Activated T-cell treated with anti-CD3 and anti-CD28 coated beads for 1 hour (primary cell): ENCODE data around the gene FAM114A1.
A peak's percentile ranks its signal among the peaks of the same experiment; 100 is the strongest.
"Not testable (repeated sequence)": the region's sequence is repeated elsewhere in the genome, so short reads cannot be mapped to it uniquely, and the experiment has no call there.

Experiments used
- DNase-seq: peaks from one replicate; pipeline ENCODE4 v3.0.0-alpha.2; 2020; ENCODE audit warnings: low read depth

FAM114A1 gene

GRCh38 chr4:38935391-38936073 lies 67.9 kb downstream of the FAM114A1 start:
- no peak for DNase-seq

DNA sequence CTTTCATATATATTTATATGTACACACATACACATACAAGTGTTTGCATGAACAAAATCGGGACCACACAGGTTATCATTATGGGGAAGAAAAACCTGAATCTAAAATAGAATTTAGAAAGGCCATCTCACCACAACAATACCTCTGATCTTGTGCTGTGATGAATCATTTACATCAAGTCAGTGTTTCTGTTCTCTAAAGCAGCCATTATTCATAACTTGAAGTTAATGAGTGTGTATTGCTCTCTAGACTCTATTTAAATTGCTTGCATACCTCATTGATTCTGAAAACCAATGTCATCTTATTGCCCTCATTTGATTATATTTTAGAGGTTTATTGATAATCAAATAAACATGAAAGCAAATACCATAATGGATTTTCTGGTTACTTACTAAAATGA lies 71.6 kb downstream of the FAM114A1 start:
- DNase-seq: no peak

DNA sequence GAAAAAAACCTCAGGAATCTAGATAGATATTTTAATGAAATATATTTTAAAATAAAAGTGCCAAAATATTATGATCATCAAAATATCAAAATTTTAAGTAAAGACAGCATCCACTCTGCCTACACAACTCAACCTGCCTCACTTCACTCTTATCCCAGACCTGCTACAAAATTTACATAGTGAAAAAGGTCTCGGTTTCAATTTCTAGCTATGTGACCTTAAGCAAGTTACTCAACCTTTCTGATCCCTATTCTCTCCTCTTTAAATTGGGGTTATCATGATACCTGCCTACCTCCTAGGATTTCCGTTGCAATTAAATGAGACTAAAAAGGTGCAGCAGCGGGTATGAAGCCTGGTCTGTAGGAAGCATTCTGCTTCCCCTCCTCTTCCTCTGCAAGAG lies 72.9 kb downstream of the FAM114A1 start:
- DNase-seq: no peak

DNA sequence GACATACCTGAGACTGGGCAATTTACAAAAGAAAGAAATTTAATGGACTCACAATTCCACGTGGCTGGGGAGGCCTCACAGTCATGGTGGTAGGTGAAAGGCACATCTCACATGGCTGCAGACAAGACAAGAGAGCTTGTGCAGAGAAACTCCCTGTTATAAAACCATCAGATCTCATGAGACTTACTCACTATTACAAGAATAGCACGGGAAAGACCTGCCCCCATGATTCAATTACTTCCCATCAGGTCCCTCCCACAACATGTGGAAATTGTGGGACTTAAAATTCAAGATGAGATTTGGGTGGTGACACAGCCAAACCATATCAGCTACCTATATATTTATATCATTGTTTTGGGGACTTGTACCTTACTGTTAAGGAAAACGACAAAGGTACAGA lies 74.3 kb downstream of the FAM114A1 start:
- DNase-seq: not testable (repeated sequence)

- no peak for DNase-seq
Measured at GRCh38 chr4:38943343-38943742, 75.7 kb downstream of the FAM114A1 start.

DNA sequence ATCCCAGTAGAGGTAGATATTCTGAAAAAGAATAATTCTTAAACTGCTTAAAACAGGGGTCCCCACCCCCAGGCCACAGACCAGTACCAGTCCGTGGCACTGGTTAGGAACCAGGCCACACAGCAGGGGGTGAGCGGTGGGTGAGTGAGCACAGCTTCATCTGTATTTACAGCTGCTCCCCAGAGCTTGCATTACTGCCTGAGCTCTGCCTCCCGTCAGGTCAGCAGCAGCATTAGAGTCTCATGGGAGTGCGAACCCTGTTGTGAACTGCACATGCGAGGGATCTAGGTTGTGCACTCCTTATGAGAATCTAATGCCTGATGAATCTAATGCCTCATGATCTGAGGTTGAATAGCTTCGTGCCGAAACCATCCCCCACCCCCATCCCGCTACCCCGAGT lies 76.8 kb downstream of the FAM114A1 start:
- DNase-seq: no peak

- no peak for DNase-seq
Measured at GRCh38 chr4:38946919-38947318, 79.3 kb downstream of the FAM114A1 start.

DNA sequence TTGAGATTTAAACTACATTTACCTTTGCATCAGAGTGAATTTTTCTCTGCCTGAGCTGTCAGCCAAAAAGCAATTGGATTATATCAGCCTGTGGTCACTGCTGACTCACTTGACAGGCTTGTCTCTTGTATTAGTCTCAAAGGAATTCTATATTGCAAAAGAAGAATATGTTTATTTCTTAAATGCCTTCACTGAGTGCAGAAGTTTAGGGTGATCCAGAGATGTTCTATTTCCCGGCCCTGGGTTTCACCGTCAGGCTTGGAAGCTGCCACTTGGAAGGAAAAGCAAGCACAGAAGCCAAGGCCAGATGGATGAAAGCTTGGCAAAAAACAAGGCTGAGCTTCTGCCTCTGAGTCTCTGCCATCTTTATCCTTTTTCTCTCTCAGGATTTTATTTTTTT lies 80.9 kb downstream of the FAM114A1 start:
- DNase-seq: no peak

- peak; percentile 2 for DNase-seq
Measured at GRCh38 chr4:38949411-38950051, 81.9 kb downstream of the FAM114A1 start.

- no peak for DNase-seq
Measured at GRCh38 chr4:38950159-38950558, 82.6 kb downstream of the FAM114A1 start.

DNA sequence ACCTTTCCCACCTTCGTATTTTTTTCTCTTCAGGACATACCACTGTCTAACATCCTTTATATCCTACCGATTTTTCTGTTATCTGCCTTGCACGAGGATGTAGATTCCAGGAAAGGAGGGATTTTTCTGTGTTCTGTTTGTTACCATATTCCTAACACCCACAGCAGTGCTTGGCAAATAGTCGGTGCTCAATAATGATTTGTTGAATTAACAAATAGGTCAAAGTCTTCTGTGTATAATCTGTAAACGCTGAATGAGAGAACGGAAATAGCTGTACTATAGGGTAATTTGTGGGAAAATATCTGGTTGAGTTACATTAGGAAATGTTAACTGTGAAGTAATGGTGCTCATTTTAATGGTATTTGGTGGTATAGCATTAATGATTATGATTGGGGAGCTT lies 83.1 kb downstream of the FAM114A1 start:
- DNase-seq: no peak

GRCh38 chr4:38951598-38951997 lies 84.0 kb downstream of the FAM114A1 start:
- DNase-seq: no peak

GRCh38 chr4:38952017-38952416 lies 84.4 kb downstream of the FAM114A1 start:
- no peak for DNase-seq

DNA sequence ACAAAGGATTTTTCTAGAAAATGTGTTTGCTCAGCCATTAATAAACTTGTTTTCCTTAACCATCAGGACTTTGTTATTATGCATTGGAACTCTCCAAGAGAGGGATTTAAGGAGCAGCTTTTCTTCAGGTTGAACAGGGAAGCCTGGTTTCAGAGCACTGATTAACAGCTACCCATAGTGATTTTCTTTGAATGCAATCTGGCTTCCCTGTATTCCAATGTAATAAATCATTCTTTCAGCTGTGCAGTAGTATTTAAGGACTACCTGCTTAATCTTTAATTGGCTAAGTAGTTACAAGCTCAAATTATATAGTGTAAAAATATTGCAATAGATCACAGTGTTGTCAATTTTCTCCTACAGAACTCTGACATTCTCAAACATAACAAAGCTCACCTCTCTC lies 87.1 kb downstream of the FAM114A1 start:
- no peak for DNase-seq

DNA sequence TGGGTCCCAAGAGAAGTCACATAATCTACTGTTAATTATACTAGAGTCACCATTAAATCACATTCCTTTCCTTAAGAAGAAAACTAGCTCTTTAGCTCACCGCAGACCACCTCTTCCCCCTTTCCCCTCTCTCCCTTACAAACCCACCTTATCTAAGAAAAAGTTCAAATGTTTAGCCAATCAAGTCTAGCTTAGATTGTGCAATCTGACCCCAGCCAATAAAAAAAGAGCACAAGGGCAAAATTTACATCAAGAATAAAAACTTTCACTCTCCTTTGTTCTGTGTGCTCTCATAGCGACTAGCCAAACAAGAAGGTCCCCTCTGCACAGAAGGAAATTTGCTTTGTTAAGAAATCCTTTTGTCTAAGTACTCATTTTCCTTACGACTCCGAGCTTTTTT lies 88.4 kb downstream of the FAM114A1 start:
- no peak for DNase-seq

DNA sequence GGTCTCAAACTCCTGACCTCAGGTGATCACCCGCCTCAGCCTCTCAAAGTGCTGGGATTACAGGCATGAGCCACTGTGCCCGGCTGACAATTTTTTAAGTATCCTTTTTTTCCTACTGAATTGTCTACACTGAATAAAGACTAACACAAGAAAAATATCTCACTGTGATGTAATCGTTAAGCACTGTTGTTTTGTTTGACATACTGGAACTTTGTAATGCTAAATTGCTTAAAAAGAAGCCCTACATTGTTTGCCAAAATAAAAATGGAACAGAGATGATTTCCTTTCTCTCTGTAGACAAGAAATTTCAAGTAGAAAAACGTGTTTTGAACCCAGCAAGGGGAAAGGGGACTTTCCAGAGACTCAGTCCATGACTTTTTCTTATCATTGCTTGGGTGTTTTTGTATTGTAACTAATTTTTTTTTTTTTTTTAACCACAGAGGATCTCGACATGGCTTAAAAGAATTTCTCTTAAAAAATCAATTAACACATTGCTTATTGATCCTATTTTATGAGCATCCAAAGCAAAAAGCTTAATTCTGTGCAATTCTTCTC lies 89.7 kb downstream of the FAM114A1 start:
- no peak for DNase-seq

DNA sequence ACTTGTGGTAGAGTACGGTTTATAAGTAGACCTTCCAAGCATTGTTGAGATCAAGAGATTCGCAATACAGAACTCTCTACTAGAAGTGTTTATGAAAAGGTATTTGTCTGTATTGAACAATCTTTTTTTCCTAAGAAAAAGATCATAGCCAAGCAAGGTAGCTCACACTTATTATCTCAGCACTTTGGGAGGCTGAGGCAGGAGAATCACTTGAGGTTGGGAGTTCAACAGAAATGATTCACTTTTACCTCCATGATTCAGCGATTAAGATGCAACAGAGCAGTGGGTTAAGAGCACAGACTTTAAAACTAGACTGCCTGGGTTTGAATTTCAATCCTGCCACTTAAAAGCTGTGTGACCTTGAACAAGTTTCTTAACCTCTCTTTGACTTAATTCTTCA lies 90.3 kb downstream of the FAM114A1 start:
- DNase-seq: no peak

- no peak for DNase-seq
Measured at GRCh38 chr4:38958453-38959190, 91.0 kb downstream of the FAM114A1 start.

GRCh38 chr4:38959248-38959647 lies 91.6 kb downstream of the FAM114A1 start:
- not testable (repeated sequence) for DNase-seq

DNA sequence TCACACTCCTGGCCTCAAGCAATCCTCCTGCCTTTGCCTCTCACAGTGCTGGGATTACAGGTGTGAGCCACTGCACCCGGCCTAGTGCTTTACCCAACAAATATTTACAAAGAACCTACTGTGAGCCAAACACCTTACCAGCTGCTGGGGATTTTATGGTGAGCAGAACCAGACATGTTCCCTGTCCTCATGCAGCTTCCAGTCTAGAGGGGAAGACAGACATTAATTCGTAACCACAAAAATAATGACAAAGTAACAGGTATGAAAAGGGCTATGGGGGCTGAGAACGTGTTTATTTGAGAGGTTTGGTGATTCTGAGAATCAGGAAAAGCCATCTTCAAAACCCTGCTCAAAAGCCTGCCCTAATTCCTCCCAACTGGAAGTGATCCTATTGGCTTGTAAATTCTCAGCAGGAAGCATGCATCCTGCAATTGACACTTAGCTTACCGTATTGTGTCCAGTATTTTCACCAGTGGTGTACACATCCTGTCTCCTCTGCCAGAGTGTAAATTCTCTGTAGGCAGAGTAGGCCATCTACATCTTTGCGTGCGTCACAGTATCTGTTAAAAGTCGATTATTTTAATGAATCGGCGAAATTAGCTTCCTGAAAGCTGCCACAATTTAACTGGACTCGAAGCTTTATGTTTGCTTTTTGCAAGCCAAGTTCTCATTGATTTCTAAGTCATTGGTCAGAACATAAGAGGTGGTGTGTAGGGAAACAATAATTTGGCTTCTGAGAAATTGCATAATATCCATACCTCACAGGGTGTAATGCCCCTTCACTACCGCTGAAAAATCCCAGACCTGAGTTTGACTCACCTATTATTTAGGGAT lies 97.6 kb downstream of the FAM114A1 start:
- no peak for DNase-seq

DNA sequence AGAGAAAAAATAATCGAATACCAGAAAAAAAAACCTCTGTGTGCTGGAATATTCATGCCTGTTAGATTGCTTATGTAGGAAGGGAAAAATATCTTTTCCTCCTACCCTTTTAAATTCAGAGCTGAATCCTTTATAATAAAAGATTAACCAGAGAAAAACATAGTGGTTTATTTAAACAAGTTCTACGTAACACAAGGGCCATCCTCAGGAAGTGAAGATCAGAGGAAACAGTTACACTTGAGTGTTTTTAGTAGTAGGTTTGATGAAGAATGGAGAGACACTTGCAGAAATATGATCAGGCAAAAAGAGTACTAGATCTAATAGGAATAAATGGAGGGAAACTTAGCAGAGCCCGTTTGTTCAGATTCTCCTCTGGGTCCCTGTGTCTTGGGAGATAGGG lies 98.3 kb downstream of the FAM114A1 start:
- DNase-seq: no peak
